ENCODE measurements around the gene SKP2. TPM values are rescaled to one million over a fixed set of nuclear protein-coding genes. Genes with fewer than 3 reads are reported as not detected.

Gene SKP2
- total RNA-seq, 1 donor from 2014 or later = 34.8 TPM

GRCh38 chr5:36208786-36209185 lies 56.9 kb downstream of the SKP2 start:
- Mint-ChIP-seq H3K9me3 (ENCODE audit: low read depth) (no peaks in the 10 kb centered on the region), H3K27ac (ENCODE audit: unreplicated experiment) (no peak overlapping the region), H3K27me3 (ENCODE audit: low read depth) (no peaks in the 10 kb centered on the region), H3K36me3 (ENCODE audit: low read depth) (peaks cover 29% of the 10 kb centered on the region), H3K4me3 (ENCODE audit: unreplicated experiment) (no peak overlapping the region), H3K4me1 (ENCODE audit: low read depth) (peaks cover 10% of the 10 kb centered on the region)
- DNase-seq (ENCODE audit: low spot score) = no peak
- TF ChIP-seq CTCF (IDR thresholded peaks at IDR 0.05) = no peak

GRCh38 chr5:36209664-36210063 lies 57.8 kb downstream of the SKP2 start:
- no peak overlapping the region for H3K27ac Mint-ChIP-seq (ENCODE audit: unreplicated experiment)
- H3K27me3 Mint-ChIP-seq (ENCODE audit: low read depth) = no peaks in the 10 kb centered on the region
- no peaks in the 10 kb centered on the region for H3K9me3 Mint-ChIP-seq (ENCODE audit: low read depth)
- H3K36me3 Mint-ChIP-seq (ENCODE audit: low read depth) = peaks cover 29% of the 10 kb centered on the region
- no peak for TF ChIP-seq CTCF (IDR thresholded peaks at IDR 0.05)
- H3K4me3 Mint-ChIP-seq (ENCODE audit: unreplicated experiment) = no peak overlapping the region
- DNase-seq (ENCODE audit: low spot score) = no peak
- H3K4me1 Mint-ChIP-seq (ENCODE audit: low read depth) = peaks cover 10% of the 10 kb centered on the region

GRCh38 chr5:36214436-36214835 lies 62.5 kb downstream of the SKP2 start:
- peaks cover 25% of the 10 kb centered on the region for H3K36me3 Mint-ChIP-seq (ENCODE audit: low read depth)
- DNase-seq (ENCODE audit: low spot score) = no peak
- H3K4me3 Mint-ChIP-seq (ENCODE audit: unreplicated experiment) = no peak overlapping the region

GRCh38 chr5:36215910-36216309 lies 64.0 kb downstream of the SKP2 start:
- DNase-seq (ENCODE audit: low spot score) = no peak
- Mint-ChIP-seq H3K4me3 (ENCODE audit: unreplicated experiment) (no peak overlapping the region), H3K4me1 (ENCODE audit: low read depth) (peaks cover 10% of the 10 kb centered on the region), H3K27ac (ENCODE audit: unreplicated experiment) (no peak overlapping the region), H3K27me3 (ENCODE audit: low read depth) (no peaks in the 10 kb centered on the region), H3K9me3 (ENCODE audit: low read depth) (no peaks in the 10 kb centered on the region), H3K36me3 (ENCODE audit: low read depth) (peaks cover 21% of the 10 kb centered on the region)
- TF ChIP-seq CTCF (IDR thresholded peaks at IDR 0.05) = no peak

More at GRCh38 chr5:36214436-36214835, 62.5 kb downstream of the SKP2 start:
- Mint-ChIP-seq H3K4me1 (ENCODE audit: low read depth) (peaks cover 10% of the 10 kb centered on the region), H3K27ac (ENCODE audit: unreplicated experiment) (no peak overlapping the region), H3K27me3 (ENCODE audit: low read depth) (no peaks in the 10 kb centered on the region), H3K9me3 (ENCODE audit: low read depth) (no peaks in the 10 kb centered on the region)
- TF ChIP-seq CTCF (IDR thresholded peaks at IDR 0.05) = peak; percentile 51

- Mint-ChIP-seq H3K4me3 (ENCODE audit: unreplicated experiment) (no peak overlapping the region), H3K9me3 (ENCODE audit: low read depth) (no peaks in the 10 kb centered on the region), H3K27ac (ENCODE audit: unreplicated experiment) (no peak overlapping the region), H3K27me3 (ENCODE audit: low read depth) (no peaks in the 10 kb centered on the region), H3K36me3 (ENCODE audit: low read depth) (peaks cover 21% of the 10 kb centered on the region), H3K4me1 (ENCODE audit: low read depth) (peaks cover 4% of the 10 kb centered on the region)
- no peak for TF ChIP-seq CTCF (IDR thresholded peaks at IDR 0.05)
- no peak for DNase-seq (ENCODE audit: low spot score)
Measured at GRCh38 chr5:36217567-36217966, 65.7 kb downstream of the SKP2 start.

All from chondrocyte (in vitro differentiated cells).